Measurements from ENCODE around the gene USP48.

USP48 gene

GRCh38 chr1:21657456-21658190, 125.3 kb downstream of the USP48 start:
- no peak for DNase-seq
- Mint-ChIP-seq H3K4me1 (ENCODE audit: low read depth in 2 of 2) (peaks cover 6 to 10% of the 10 kb centered on the region in 2 donors), H3K27me3 (peaks cover 14 to 32% of the 10 kb centered on the region in 2 donors)

GRCh38 chr1:21655748-21656147, 127.2 kb downstream of the USP48 start:
- peaks cover 9 to 20% of the 10 kb centered on the region in 2 donors for H3K27me3 Mint-ChIP-seq
- peaks cover 20 to 22% of the 10 kb centered on the region in 2 donors for H3K4me1 Mint-ChIP-seq (ENCODE audit: low read depth in 2 of 2)
- H3K4me3 Mint-ChIP-seq, result no peak overlapping the region
- peaks cover 15% of the 10 kb centered on the region for H3K36me3 Mint-ChIP-seq (ENCODE audit: insufficient read depth)
- no peak for ATAC-seq (replicated peaks)
- H3K9me3 Mint-ChIP-seq, result no peaks in the 10 kb centered on the region
- no peak for DNase-seq
- H3K27ac Mint-ChIP-seq, result no peak overlapping the region

More at GRCh38 chr1:21657456-21658190, 125.3 kb downstream of the USP48 start:
- no peak for ATAC-seq (replicated peaks)
- H3K27ac Mint-ChIP-seq, result no peak overlapping the region
- no peaks in the 10 kb centered on the region for H3K9me3 Mint-ChIP-seq
- H3K4me3 Mint-ChIP-seq, result no peak overlapping the region
- H3K36me3 Mint-ChIP-seq (ENCODE audit: insufficient read depth), result peaks cover 12% of the 10 kb centered on the region

- H3K27ac Mint-ChIP-seq, result no peak overlapping the region
- ATAC-seq (replicated peaks) (no peak), DNase-seq (no peak)
- peaks cover 20 to 23% of the 10 kb centered on the region in 2 donors for H3K4me1 Mint-ChIP-seq (ENCODE audit: low read depth in 2 of 2)
- no peak overlapping the region for H3K4me3 Mint-ChIP-seq
- H3K36me3 Mint-ChIP-seq (ENCODE audit: insufficient read depth), result peaks cover 15% of the 10 kb centered on the region
- peaks cover 5 to 15% of the 10 kb centered on the region in 2 donors for H3K27me3 Mint-ChIP-seq
- no peaks in the 10 kb centered on the region for H3K9me3 Mint-ChIP-seq
Measured at GRCh38 chr1:21655259-21655658, 127.7 kb downstream of the USP48 start.

- peaks cover 15 to 17% of the 10 kb centered on the region in 2 donors for H3K4me1 Mint-ChIP-seq (ENCODE audit: low read depth in 2 of 2)
- no peak overlapping the region for H3K27ac Mint-ChIP-seq
- ATAC-seq (replicated peaks) (no peak), DNase-seq (no peak)
- peaks cover 13% of the 10 kb centered on the region for H3K36me3 Mint-ChIP-seq (ENCODE audit: insufficient read depth)
- no peaks in the 10 kb centered on the region for H3K9me3 Mint-ChIP-seq
- H3K4me3 Mint-ChIP-seq, result no peak overlapping the region
- H3K27me3 Mint-ChIP-seq, result peaks cover 5 to 17% of the 10 kb centered on the region in 2 donors
Measured at GRCh38 chr1:21654209-21654608, 128.7 kb downstream of the USP48 start.

GRCh38 chr1:21653744-21654100, 129.2 kb downstream of the USP48 start:
- ATAC-seq (replicated peaks) (no peak), DNase-seq (no peak)
- Mint-ChIP-seq H3K4me3 (no peak overlapping the region), H3K36me3 (ENCODE audit: insufficient read depth) (peaks cover 9% of the 10 kb centered on the region), H3K27ac (no peak overlapping the region), H3K4me1 (ENCODE audit: low read depth in 2 of 2) (peaks cover 15 to 17% of the 10 kb centered on the region in 2 donors), H3K27me3 (peaks cover 5 to 22% of the 10 kb centered on the region in 2 donors), H3K9me3 (no peaks in the 10 kb centered on the region)

- H3K4me1 Mint-ChIP-seq (ENCODE audit: low read depth in 2 of 2), result peaks cover 15 to 17% of the 10 kb centered on the region in 2 donors
- H3K9me3 Mint-ChIP-seq, result no peaks in the 10 kb centered on the region
- H3K36me3 Mint-ChIP-seq (ENCODE audit: insufficient read depth), result peaks cover 6% of the 10 kb centered on the region
- DNase-seq (no peak), ATAC-seq (replicated peaks) (no peak)
- H3K27me3 Mint-ChIP-seq, result peaks cover 10 to 28% of the 10 kb centered on the region in 2 donors
- peak overlapping the region in 1 of 2 donors; percentile 35 for H3K27ac Mint-ChIP-seq
- peak overlapping the region; percentile 81 to 83 for H3K4me3 Mint-ChIP-seq
Measured at GRCh38 chr1:21652937-21653743, 129.8 kb downstream of the USP48 start.

GRCh38 chr1:21652101-21652936, 130.6 kb downstream of the USP48 start:
- Mint-ChIP-seq H3K27me3 (peaks cover 17 to 36% of the 10 kb centered on the region in 2 donors), H3K27ac (peak overlapping the region in 1 of 2 donors; percentile 35), H3K4me1 (ENCODE audit: low read depth in 2 of 2) (peaks cover 15 to 17% of the 10 kb centered on the region in 2 donors), H3K36me3 (ENCODE audit: insufficient read depth) (peaks cover 6% of the 10 kb centered on the region), H3K4me3 (peak overlapping the region; percentile 81 to 83), H3K9me3 (no peaks in the 10 kb centered on the region)
- DNase-seq (no peak), ATAC-seq (replicated peaks) (peak; percentile 10)

- Mint-ChIP-seq H3K9me3 (no peaks in the 10 kb centered on the region), H3K27ac (peak overlapping the region in 1 of 2 donors; percentile 35), H3K4me1 (ENCODE audit: low read depth in 2 of 2) (peaks cover 15 to 17% of the 10 kb centered on the region in 2 donors), H3K27me3 (peaks cover 24 to 39% of the 10 kb centered on the region in 2 donors), H3K4me3 (peak overlapping the region; percentile 78 to 85), H3K36me3 (ENCODE audit: insufficient read depth) (peaks cover 6% of the 10 kb centered on the region)
- peak in 2 of 3 experiments; percentile 23 to 34 for DNase-seq
- ATAC-seq (replicated peaks), result peak; percentile 85
Measured at GRCh38 chr1:21651214-21652042, 131.5 kb downstream of the USP48 start.

- no peak for DNase-seq
- peak overlapping the region; percentile 78 to 85 for H3K4me3 Mint-ChIP-seq
- peaks cover 15 to 17% of the 10 kb centered on the region in 2 donors for H3K4me1 Mint-ChIP-seq (ENCODE audit: low read depth in 2 of 2)
- peaks cover 34 to 49% of the 10 kb centered on the region in 2 donors for H3K27me3 Mint-ChIP-seq
- peak overlapping the region in 1 of 2 donors; percentile 13 for H3K27ac Mint-ChIP-seq
- H3K9me3 Mint-ChIP-seq, result no peaks in the 10 kb centered on the region
- peaks cover 6% of the 10 kb centered on the region for H3K36me3 Mint-ChIP-seq (ENCODE audit: insufficient read depth)
- no peak for ATAC-seq (replicated peaks)
Measured at GRCh38 chr1:21650400-21650799, 132.5 kb downstream of the USP48 start.

- Mint-ChIP-seq H3K9me3 (no peaks in the 10 kb centered on the region), H3K27me3 (peaks cover 36 to 55% of the 10 kb centered on the region in 2 donors), H3K36me3 (ENCODE audit: insufficient read depth) (peaks cover 6% of the 10 kb centered on the region), H3K4me3 (no peak overlapping the region), H3K4me1 (ENCODE audit: low read depth in 2 of 2) (peaks cover 15 to 17% of the 10 kb centered on the region in 2 donors), H3K27ac (no peak overlapping the region)
- ATAC-seq (replicated peaks), result no peak
- DNase-seq, result no peak
Measured at GRCh38 chr1:21649315-21649714, 133.6 kb downstream of the USP48 start.

GRCh38 chr1:21648791-21649190, 134.2 kb downstream of the USP48 start:
- Mint-ChIP-seq H3K4me3 (no peak overlapping the region), H3K36me3 (ENCODE audit: insufficient read depth) (peaks cover 6% of the 10 kb centered on the region), H3K9me3 (no peaks in the 10 kb centered on the region), H3K27me3 (peaks cover 41 to 60% of the 10 kb centered on the region in 2 donors), H3K27ac (no peak overlapping the region), H3K4me1 (ENCODE audit: low read depth in 2 of 2) (peaks cover 15 to 17% of the 10 kb centered on the region in 2 donors)
- DNase-seq, result no peak
- ATAC-seq (replicated peaks), result no peak

GRCh38 chr1:21648352-21648730, 134.6 kb downstream of the USP48 start:
- Mint-ChIP-seq H3K36me3 (ENCODE audit: insufficient read depth) (peaks cover 6% of the 10 kb centered on the region), H3K9me3 (no peaks in the 10 kb centered on the region), H3K4me1 (ENCODE audit: low read depth in 2 of 2) (peaks cover 15 to 17% of the 10 kb centered on the region in 2 donors), H3K27me3 (peaks cover 46 to 65% of the 10 kb centered on the region in 2 donors), H3K27ac (no peak overlapping the region), H3K4me3 (no peak overlapping the region)
- DNase-seq, result no peak
- no peak for ATAC-seq (replicated peaks)

Data from effector memory CD8-positive, alpha-beta T cell (primary cell).